ENCODE results near the gene GPS2.

GRCh38 chr17:7289256-7290032 is 25.7 kb downstream of the GPS2 start:
- TF ChIP-seq EZH2phosphoT487 (IDR thresholded peaks at IDR 0.05; ENCODE audit: borderline replicate concordance) (no peak), CTCF (conservative IDR thresholded peaks at IDR 0.05; ENCODE audit: low read length) (no peak)

Data from Loucy (cell line).